ENCODE results near the gene EDC4.

- TF ChIP-seq, protein P1, sequence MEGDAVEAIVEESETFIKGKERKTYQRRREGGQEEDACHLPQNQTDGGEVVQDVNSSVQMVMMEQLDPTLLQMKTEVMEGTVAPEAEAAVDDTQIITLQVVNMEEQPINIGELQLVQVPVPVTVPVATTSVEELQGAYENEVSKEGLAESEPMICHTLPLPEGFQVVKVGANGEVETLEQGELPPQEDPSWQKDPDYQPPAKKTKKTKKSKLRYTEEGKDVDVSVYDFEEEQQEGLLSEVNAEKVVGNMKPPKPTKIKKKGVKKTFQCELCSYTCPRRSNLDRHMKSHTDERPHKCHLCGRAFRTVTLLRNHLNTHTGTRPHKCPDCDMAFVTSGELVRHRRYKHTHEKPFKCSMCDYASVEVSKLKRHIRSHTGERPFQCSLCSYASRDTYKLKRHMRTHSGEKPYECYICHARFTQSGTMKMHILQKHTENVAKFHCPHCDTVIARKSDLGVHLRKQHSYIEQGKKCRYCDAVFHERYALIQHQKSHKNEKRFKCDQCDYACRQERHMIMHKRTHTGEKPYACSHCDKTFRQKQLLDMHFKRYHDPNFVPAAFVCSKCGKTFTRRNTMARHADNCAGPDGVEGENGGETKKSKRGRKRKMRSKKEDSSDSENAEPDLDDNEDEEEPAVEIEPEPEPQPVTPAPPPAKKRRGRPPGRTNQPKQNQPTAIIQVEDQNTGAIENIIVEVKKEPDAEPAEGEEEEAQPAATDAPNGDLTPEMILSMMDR (conservative IDR thresholded peaks at IDR 0.05) = no peak; the same call in 1 of the 2 replicates
- TF ChIP-seq ZFX (IDR thresholded peaks at IDR 0.05) = peak; percentile 78
Measured at GRCh38 chr16:67842509-67843342, 30.1 kb upstream of the EDC4 start.

All from C4-2B (cell line).